Right atrium auricular region (tissue), 2 donors: Measurements from ENCODE around the gene PTH1R. TPM values are rescaled to one million over a fixed set of nuclear protein-coding genes. Genes with fewer than 3 reads are reported as not detected.
A peak's percentile ranks its signal among the peaks of the same experiment; 100 is the strongest.

Experiments used
- DNase-seq: peaks from one replicate; pipeline ENCODE4 v3.0.0-alpha.2; 2019; ENCODE audit warnings: low spot score
- H3K27ac ChIP-seq, 2 donors: fragments of 200-600 bp; sonication (generic); 1 replicate in 1 of 2; 2 replicates in 1 of 2; pipeline ENCODE4 v1.5.1; 2016 to 2019
- H3K27me3 ChIP-seq, 2 donors: fragments of 200-600 bp; sonication (generic); one replicate each; pipeline versions ENCODE4 v1.5.1 to v1.6.0; 2017 to 2019
- H3K36me3 ChIP-seq: fragments of 200-600 bp; sonication (generic); one replicate; pipeline ENCODE4 v1.5.1; 2016
- H3K4me1 ChIP-seq, 2 donors: fragments of 200-600 bp; sonication (generic); one replicate each; pipeline versions ENCODE4 v1.5.1 to v1.6.0; 2017 to 2019
- H3K4me3 ChIP-seq, 2 donors: fragments of 200-600 bp; sonication (generic); 1 replicate in 1 of 2; 2 replicates in 1 of 2; pipeline ENCODE4 v1.5.1; 2017 to 2019; ENCODE audit warnings: mild to moderate bottlenecking in 1 of 2, moderate library complexity in 1 of 2
- H3K9me3 ChIP-seq, 2 donors: fragments of 200-600 bp; sonication (generic); one replicate each; pipeline ENCODE4 v1.5.1; 2019
- total RNA-seq, 2 donors: library from RNA; depleted of rRNA; stranded (reverse); fragments of >200 nt; gene quantifications; one replicate each; pipeline ENCODE4 v1.1.0, GENCODE V29; 2016
- TF ChIP-seq, protein P1 (sequence below), 2 donors: fragments of 200-600 bp; sonication (generic); IDR thresholded peaks; one replicate each; pipeline ENCODE4 v1.5.1; 2019; ENCODE audit warnings: antibody characterized with exemption in 2 of 2

PTH1R gene
- total RNA-seq, 2 donors from 2014 or later, result 7.2 to 10.1 TPM

DNA sequence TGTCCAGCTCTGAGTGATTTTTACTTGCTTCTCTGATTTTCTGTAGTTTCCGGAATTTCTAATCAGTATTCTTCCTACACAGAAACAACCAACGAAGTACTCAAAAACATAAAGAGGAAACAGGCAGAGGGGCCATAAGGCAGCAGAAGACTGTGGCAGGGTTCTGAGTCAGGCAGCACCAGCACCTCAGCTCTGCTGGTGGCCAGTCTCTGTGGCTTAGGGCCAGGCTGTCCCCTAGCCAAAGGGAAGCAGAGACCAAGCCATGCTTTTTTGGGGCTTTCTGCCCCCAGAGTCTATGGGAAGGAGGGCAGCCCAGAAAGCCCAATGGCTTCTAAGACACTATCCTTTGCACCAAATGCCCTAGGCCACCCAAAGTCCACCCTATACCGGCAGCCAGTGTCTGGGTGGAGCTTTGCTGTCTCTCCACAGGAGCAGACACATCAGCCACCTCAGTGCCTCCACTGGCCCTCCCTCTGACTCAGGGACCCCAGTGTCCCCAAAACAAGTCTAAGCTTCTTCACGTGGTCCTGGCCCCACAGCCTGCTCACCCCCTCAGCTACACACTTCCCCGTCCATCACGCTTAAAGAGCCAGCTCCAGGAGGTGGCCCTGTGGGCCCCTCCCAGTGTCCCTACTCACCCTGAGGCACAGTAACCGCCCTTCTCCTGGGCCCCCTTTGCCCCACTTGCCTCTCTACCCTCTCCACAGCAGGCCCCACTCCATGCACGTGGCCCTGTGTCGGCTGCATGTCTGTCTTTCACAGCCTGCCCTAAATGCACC is 52.8 kb downstream of the PTH1R start:
- Histone ChIP-seq H3K4me1 (peaks cover 0 to 100% of the 10 kb centered on the region in 2 donors), H3K27ac (peak overlapping the region; percentile 85 to 91), H3K4me3 (no peak overlapping the region), H3K9me3 (no peaks in the 10 kb centered on the region), H3K27me3 (no peaks in the 10 kb centered on the region), H3K36me3 (peaks cover 6% of the 10 kb centered on the region)
- DNase-seq, result no peak
- TF ChIP-seq, protein P1, sequence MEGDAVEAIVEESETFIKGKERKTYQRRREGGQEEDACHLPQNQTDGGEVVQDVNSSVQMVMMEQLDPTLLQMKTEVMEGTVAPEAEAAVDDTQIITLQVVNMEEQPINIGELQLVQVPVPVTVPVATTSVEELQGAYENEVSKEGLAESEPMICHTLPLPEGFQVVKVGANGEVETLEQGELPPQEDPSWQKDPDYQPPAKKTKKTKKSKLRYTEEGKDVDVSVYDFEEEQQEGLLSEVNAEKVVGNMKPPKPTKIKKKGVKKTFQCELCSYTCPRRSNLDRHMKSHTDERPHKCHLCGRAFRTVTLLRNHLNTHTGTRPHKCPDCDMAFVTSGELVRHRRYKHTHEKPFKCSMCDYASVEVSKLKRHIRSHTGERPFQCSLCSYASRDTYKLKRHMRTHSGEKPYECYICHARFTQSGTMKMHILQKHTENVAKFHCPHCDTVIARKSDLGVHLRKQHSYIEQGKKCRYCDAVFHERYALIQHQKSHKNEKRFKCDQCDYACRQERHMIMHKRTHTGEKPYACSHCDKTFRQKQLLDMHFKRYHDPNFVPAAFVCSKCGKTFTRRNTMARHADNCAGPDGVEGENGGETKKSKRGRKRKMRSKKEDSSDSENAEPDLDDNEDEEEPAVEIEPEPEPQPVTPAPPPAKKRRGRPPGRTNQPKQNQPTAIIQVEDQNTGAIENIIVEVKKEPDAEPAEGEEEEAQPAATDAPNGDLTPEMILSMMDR (IDR thresholded peaks at IDR 0.05), result no peak

DNA sequence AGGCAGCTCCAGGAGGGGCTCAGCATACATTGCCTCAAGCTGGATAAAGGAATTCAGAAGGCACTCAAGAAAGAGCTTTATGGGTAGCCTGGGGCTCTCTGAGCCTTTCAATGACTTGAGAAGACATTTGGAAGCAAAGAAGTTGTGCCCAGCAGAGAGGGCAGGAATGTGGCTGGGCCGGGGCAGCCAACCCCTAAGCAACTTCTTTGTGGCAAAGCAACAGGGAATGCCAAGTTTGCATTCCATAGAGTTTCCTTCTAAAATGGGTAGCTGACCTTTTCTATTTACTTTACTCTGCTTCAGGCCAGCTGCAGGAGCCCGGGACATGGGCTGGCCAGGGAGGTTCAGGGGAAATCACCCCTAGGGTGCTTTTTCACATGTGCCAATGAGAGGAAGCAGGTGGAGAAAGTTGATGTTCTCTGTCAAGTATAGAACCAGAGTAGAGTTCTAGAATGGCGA is 53.5 kb downstream of the PTH1R start:
- TF ChIP-seq, protein P1 (IDR thresholded peaks at IDR 0.05), result no peak
- H3K9me3 ChIP-seq, result no peaks in the 10 kb centered on the region
- peaks cover 0 to 100% of the 10 kb centered on the region in 2 donors for H3K4me1 ChIP-seq
- H3K36me3 ChIP-seq, result peaks cover 3% of the 10 kb centered on the region
- H3K27me3 ChIP-seq, result no peaks in the 10 kb centered on the region
- no peak for DNase-seq
- H3K4me3 ChIP-seq, result no peak overlapping the region
- peak overlapping the region; percentile 85 to 91 for H3K27ac ChIP-seq

DNA sequence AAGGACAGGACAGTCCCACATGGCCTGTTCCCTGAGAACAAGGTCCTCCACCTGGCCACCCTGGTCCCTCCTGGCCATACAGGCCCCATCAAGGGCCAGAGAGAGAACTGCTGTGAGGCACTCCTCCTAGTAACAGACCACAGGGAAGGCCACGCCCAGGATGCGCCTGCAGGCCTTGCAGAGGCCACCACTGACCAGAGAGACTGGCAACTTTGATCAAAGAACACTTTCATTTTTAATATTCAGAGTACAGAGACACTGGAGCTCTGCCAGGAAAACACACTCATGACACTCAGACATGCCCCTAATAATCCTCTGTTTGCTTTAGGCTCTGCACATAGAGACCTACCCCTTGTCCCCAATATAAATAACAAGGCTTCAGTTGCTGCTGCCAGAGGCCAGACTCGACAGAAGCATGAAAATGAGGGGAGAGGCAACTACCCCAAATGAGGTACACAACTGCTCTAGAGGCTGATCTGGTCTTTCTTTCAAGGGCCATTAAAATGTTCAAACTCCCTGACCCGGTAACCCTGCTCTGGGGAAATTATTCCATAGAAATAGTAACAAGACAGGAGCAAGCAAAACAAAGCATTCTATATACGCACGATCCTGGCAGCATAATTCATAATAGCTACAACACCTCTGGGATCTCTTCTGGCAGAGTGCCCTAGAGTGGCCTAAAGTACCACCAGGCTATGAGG is 54.3 kb downstream of the PTH1R start:
- Histone ChIP-seq H3K27ac (peak overlapping the region; percentile 85 to 91), H3K9me3 (no peaks in the 10 kb centered on the region), H3K27me3 (no peaks in the 10 kb centered on the region), H3K4me3 (no peak overlapping the region), H3K36me3 (no peaks in the 10 kb centered on the region), H3K4me1 (peaks cover 0 to 100% of the 10 kb centered on the region in 2 donors)
- no peak for DNase-seq
- TF ChIP-seq, protein P1 (IDR thresholded peaks at IDR 0.05), result no peak

DNA sequence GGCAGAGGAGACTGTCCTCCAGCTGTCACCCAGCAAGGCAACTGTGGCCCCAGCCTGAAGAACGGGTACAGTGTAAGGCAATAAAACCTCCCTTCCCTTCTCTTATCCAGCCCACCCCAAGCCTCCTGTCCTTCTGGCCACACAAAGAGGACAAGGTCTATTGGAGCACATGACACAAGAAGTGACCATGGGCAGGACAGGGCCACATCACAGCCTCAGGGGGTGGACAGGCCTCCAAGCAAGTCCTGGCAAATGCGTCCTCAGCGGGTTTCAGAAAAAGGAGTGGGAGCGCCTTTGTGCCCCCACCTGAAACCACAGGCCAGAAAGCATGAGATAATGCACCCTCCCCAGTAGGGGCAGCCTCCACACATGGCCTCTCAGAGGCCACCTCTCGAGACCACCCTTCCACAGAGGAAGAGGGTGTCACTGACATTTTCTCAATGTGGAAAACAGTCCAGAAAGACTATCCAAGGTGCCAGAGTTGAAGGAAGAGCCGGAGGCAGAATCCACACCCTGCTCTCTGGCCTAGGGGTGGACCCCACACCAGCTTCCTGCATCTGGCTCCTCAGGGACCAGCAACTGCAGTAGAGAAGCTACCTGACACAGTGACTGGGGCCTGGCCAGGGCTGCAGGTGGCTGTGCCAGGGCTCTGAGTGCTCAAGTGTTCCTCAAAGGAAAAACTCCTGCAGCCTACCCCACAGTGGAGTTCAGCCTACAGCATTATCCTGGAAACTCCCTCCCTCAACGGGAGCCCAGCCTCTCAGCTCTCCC is 55.1 kb downstream of the PTH1R start:
- peak overlapping the region; percentile 85 to 91 for H3K27ac ChIP-seq
- TF ChIP-seq, protein P1 (IDR thresholded peaks at IDR 0.05), result no peak
- H3K36me3 ChIP-seq, result no peaks in the 10 kb centered on the region
- no peaks in the 10 kb centered on the region for H3K27me3 ChIP-seq
- no peaks in the 10 kb centered on the region for H3K9me3 ChIP-seq
- H3K4me1 ChIP-seq, result peaks cover 0 to 100% of the 10 kb centered on the region in 2 donors
- DNase-seq, result no peak
- no peak overlapping the region for H3K4me3 ChIP-seq

DNA sequence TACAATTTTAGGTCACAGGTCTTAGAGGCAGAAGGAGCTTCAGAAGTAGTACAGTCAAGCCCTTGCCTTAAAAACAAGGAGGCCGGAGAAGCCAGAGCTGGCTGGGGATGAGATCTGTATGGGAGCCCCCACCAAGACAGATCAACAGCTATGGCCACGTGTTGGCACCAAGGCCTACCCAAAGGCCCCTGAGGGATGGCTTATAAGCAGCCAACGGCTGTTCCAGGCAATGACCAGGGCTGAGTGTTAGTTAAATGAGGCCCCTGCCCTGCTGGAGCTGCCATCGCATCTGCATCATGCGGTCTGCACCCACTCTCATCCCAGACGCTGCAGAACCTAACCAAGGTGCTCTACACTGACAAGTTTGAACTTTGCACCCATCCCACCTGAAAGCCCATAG is 55.7 kb downstream of the PTH1R start:
- Histone ChIP-seq H3K27me3 (no peaks in the 10 kb centered on the region), H3K4me3 (no peak overlapping the region), H3K36me3 (no peaks in the 10 kb centered on the region), H3K9me3 (no peaks in the 10 kb centered on the region), H3K4me1 (peaks cover 0 to 100% of the 10 kb centered on the region in 2 donors), H3K27ac (peak overlapping the region; percentile 85 to 91)
- no peak for DNase-seq
- TF ChIP-seq, protein P1 (IDR thresholded peaks at IDR 0.05), result no peak
